H54 (cell line): ENCODE measurements around the gene MTHFD2L.
A peak's percentile ranks its signal among the peaks of the same experiment; 100 is the strongest.
"Not testable (repeated sequence)": the region's sequence is repeated elsewhere in the genome, so short reads cannot be mapped to it uniquely, and the experiment has no call there.

Experiments
- DNase-seq: peaks from one replicate; pipeline ENCODE4 v3.0.0; 2011; ENCODE audit warnings: low spot score, mixed read lengths; ENCODE audit not compliant: insufficient read length
- FAIRE-seq: peaks from 3 replicates; lab custom pipeline; 2011; peaks lifted over from hg19 to GRCh38; lab: Jason Lieb, UNC
- POLR2A ChIP-seq: IDR thresholded peaks from 2 replicates; pipeline ENCODE4 v1.6.1; 2011; ENCODE audit warnings: low read depth, mild to moderate bottlenecking, low read length

Gene MTHFD2L

GRCh38 chr4:74120086-74120485 is 37.8 kb upstream of the MTHFD2L start:
- no peak for DNase-seq

GRCh38 chr4:74121643-74122579 is 36.0 kb upstream of the MTHFD2L start:
- DNase-seq: no peak
- no peak for TF ChIP-seq POLR2A
- FAIRE-seq: no peak

More at GRCh38 chr4:74120086-74120485, 37.8 kb upstream of the MTHFD2L start:
- no peak for TF ChIP-seq POLR2A
- no peak for FAIRE-seq

GRCh38 chr4:74123065-74123728 is 34.7 kb upstream of the MTHFD2L start:
- FAIRE-seq (no peak), DNase-seq (no peak)
- TF ChIP-seq POLR2A: no peak

GRCh38 chr4:74125029-74125428 is 32.9 kb upstream of the MTHFD2L start:
- TF ChIP-seq POLR2A: no peak
- FAIRE-seq (no peak), DNase-seq (no peak)

- DNase-seq: no peak
- TF ChIP-seq POLR2A: no peak
- no peak for FAIRE-seq
Observed at GRCh38 chr4:74127745-74128144, 30.2 kb upstream of the MTHFD2L start.

- not testable (repeated sequence) for FAIRE-seq, DNase-seq
Observed at GRCh38 chr4:74130843-74131242, 27.1 kb upstream of the MTHFD2L start.

GRCh38 chr4:74132188-74132587 is 25.7 kb upstream of the MTHFD2L start:
- DNase-seq, FAIRE-seq: not testable (repeated sequence)

GRCh38 chr4:74132944-74133343 is 25.0 kb upstream of the MTHFD2L start:
- no peak for TF ChIP-seq POLR2A
- DNase-seq: no peak
- FAIRE-seq: no peak

- FAIRE-seq (peak; percentile 85), DNase-seq (no peak)
- no peak for TF ChIP-seq POLR2A
Observed at GRCh38 chr4:74133786-74134499, 24.0 kb upstream of the MTHFD2L start.

GRCh38 chr4:74134500-74134852 is 23.4 kb upstream of the MTHFD2L start:
- DNase-seq: no peak
- no peak for FAIRE-seq
- TF ChIP-seq POLR2A: no peak

GRCh38 chr4:74146581-74147129 is 11.3 kb upstream of the MTHFD2L start:
- FAIRE-seq: no peak
- DNase-seq: no peak
- no peak for TF ChIP-seq POLR2A

GRCh38 chr4:74148205-74148604 is 9.7 kb upstream of the MTHFD2L start:
- DNase-seq (no peak), FAIRE-seq (no peak)
- TF ChIP-seq POLR2A: no peak

GRCh38 chr4:74152836-74153235 is 5.1 kb upstream of the MTHFD2L start:
- no peak for DNase-seq
- no peak for TF ChIP-seq POLR2A
- no peak for FAIRE-seq

- DNase-seq (no peak), FAIRE-seq (no peak)
- TF ChIP-seq POLR2A: no peak
Observed at GRCh38 chr4:74156521-74156920, 1.4 kb upstream of the MTHFD2L start.
